ENCODE measurements around the gene MKI67. TPM values are rescaled to one million over a fixed set of nuclear protein-coding genes. Genes with fewer than 3 reads are reported as not detected.

MKI67 gene
- polyA plus RNA-seq, 1 donor (not counting 4 experiments of a cell fraction or from before 2014, with no cell fraction given): 10.4 TPM

- no peak overlapping the region for H3K27ac ChIP-seq (ENCODE audit: control insufficient read depth, insufficient read depth, low read length)
- DNase-seq (ENCODE audit: low read depth, low spot score) (no peak), FAIRE-seq (no peak)
- H3K36me3 ChIP-seq (ENCODE audit: control insufficient read depth in 2 of 2, extremely low read depth in 1 of 2, insufficient read depth in 2 of 2, low read length in 2 of 2): peaks cover 18 to 35% of the 10 kb centered on the region in 2 experiments
- H3K9ac ChIP-seq (ENCODE audit: control insufficient read depth, extremely low read depth, insufficient read depth, low read length): no peak overlapping the region
- no peak overlapping the region for H3K4me2 ChIP-seq (ENCODE audit: control insufficient read depth, extremely low read depth, insufficient read depth, low read depth, low read length)
- no peak for TF ChIP-seq EZH2 (IDR thresholded peaks at IDR 0.05; ENCODE audit: low read length)
- TF ChIP-seq CTCF (optimal IDR thresholded peaks at IDR 0.05 in 1 of 3, IDR thresholded peaks at IDR 0.05 in 1 of 3, conservative IDR thresholded peaks at IDR 0.05 in 1 of 3; ENCODE audit: extremely low read depth in 1 of 3, insufficient read depth in 2 of 3, low read length in 3 of 3): no peak
- H3K79me2 ChIP-seq (ENCODE audit: control insufficient read depth, insufficient read depth, low read length): no peaks in the 10 kb centered on the region
- H3K4me3 ChIP-seq (ENCODE audit: control insufficient read depth in 2 of 3, extremely low read depth in 1 of 3, insufficient read depth in 2 of 3, low read depth in 1 of 3, low read length in 3 of 3): no peak overlapping the region
- H3K4me1 ChIP-seq (ENCODE audit: control insufficient read depth, extremely low read depth, insufficient read depth, low read length): peaks cover 12% of the 10 kb centered on the region
- H4K20me1 ChIP-seq (ENCODE audit: control insufficient read depth, extremely low read depth, insufficient read depth, low read length): peaks cover 5% of the 10 kb centered on the region
- no peak overlapping the region for H2AFZ ChIP-seq (ENCODE audit: control insufficient read depth, low read length)
- no peaks in the 10 kb centered on the region for H3K27me3 ChIP-seq (ENCODE audit: control insufficient read depth, extremely low read depth, insufficient read depth, low read length)
- dilution Hi-C loops (cut with MboI; ENCODE audit: extremely low pct_ligation_motif_present, low sequenced_read_pairs): no loop called here
- no peaks in the 10 kb centered on the region for H3K9me1 ChIP-seq (ENCODE audit: control insufficient read depth, extremely low read depth, insufficient read depth, low read length)
- H3K9me3 ChIP-seq (ENCODE audit: control insufficient read depth, low read depth, low read length): no peaks in the 10 kb centered on the region
Measured at GRCh38 chr10:128083191-128083895, 42.9 kb downstream of the MKI67 start.

GRCh38 chr10:128081720-128082119 lies 44.5 kb downstream of the MKI67 start:
- no peak for TF ChIP-seq EZH2 (IDR thresholded peaks at IDR 0.05; ENCODE audit: low read length)
- no peak for TF ChIP-seq CTCF (optimal IDR thresholded peaks at IDR 0.05 in 1 of 3, IDR thresholded peaks at IDR 0.05 in 1 of 3, conservative IDR thresholded peaks at IDR 0.05 in 1 of 3; ENCODE audit: extremely low read depth in 1 of 3, insufficient read depth in 2 of 3, low read length in 3 of 3)
- Histone ChIP-seq H3K4me2 (ENCODE audit: control insufficient read depth, extremely low read depth, insufficient read depth, low read depth, low read length) (no peak overlapping the region), H3K9me3 (ENCODE audit: control insufficient read depth, low read depth, low read length) (no peaks in the 10 kb centered on the region), H3K9me1 (ENCODE audit: control insufficient read depth, extremely low read depth, insufficient read depth, low read length) (no peaks in the 10 kb centered on the region), H3K36me3 (ENCODE audit: control insufficient read depth in 2 of 2, extremely low read depth in 1 of 2, insufficient read depth in 2 of 2, low read length in 2 of 2) (peaks cover 30 to 44% of the 10 kb centered on the region in 2 experiments), H3K9ac (ENCODE audit: control insufficient read depth, extremely low read depth, insufficient read depth, low read length) (no peak overlapping the region), H3K27ac (ENCODE audit: control insufficient read depth, insufficient read depth, low read length) (no peak overlapping the region), H3K4me3 (ENCODE audit: control insufficient read depth in 2 of 3, extremely low read depth in 1 of 3, insufficient read depth in 2 of 3, low read depth in 1 of 3, low read length in 3 of 3) (no peak overlapping the region), H3K4me1 (ENCODE audit: control insufficient read depth, extremely low read depth, insufficient read depth, low read length) (peaks cover 7% of the 10 kb centered on the region), H4K20me1 (ENCODE audit: control insufficient read depth, extremely low read depth, insufficient read depth, low read length) (peaks cover 5% of the 10 kb centered on the region), H3K27me3 (ENCODE audit: control insufficient read depth, extremely low read depth, insufficient read depth, low read length) (no peaks in the 10 kb centered on the region), H3K79me2 (ENCODE audit: control insufficient read depth, insufficient read depth, low read length) (no peaks in the 10 kb centered on the region), H2AFZ (ENCODE audit: control insufficient read depth, low read length) (no peak overlapping the region)
- dilution Hi-C loops (cut with MboI; ENCODE audit: extremely low pct_ligation_motif_present, low sequenced_read_pairs): no loop called here
- FAIRE-seq: no peak
- no peak for DNase-seq (ENCODE audit: low read depth, low spot score)
